GM18907 (cell line): ENCODE data around the gene FLT3.
"Not testable (repeated sequence)": the region's sequence is repeated elsewhere in the genome, so short reads cannot be mapped to it uniquely, and the experiment has no call there.

Experiments used
- ATAC-seq: cut with Tn5 transposase; IDR thresholded peaks from one replicate; pipeline ENCODE4 v1.9.1; 2021; ENCODE audit warnings: mild to moderate bottlenecking, moderate library complexity; ENCODE audit not compliant: unreplicated experiment

The FLT3 gene

GRCh38 chr13:28005016-28005415, 95.4 kb downstream of the FLT3 start:
- ATAC-seq, result not testable (repeated sequence)

DNA sequence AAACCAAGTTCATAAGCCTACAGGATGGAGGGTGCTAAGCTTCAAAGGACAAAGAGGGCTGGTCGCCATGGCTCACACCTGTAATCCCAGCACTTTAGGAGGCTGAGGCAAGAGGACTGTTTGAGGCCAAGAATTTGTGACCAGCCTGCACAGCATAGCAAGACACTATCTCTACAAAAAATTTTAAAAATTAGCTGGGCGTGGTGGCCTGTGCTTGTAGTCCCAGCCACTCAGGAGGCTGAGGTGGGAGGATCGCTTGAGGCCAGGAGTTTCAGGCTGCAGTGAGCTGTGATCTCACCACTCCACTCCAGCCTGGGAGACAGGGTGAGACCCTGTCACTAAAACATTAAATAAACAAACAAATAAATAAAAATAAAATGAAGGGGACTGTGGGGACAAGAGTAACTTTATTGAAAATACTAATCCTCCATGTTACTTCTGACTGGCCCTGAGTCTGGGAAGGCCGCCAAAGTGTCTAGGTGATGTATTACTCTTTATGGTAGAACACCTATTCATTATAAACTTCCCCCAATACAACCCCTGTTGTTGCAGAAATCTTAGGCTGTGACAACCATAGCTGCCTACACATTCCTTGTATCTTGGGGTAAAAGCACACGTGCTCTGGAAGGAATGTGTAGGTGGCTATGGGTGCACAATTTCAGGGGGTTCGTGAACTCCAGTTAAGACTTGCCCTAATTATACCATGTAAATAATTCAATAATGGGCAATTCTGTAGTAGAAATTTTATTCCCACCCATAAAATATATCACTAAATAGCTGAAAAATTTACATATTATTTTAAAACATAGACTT, 97.3 kb downstream of the FLT3 start:
- no peak for ATAC-seq

DNA sequence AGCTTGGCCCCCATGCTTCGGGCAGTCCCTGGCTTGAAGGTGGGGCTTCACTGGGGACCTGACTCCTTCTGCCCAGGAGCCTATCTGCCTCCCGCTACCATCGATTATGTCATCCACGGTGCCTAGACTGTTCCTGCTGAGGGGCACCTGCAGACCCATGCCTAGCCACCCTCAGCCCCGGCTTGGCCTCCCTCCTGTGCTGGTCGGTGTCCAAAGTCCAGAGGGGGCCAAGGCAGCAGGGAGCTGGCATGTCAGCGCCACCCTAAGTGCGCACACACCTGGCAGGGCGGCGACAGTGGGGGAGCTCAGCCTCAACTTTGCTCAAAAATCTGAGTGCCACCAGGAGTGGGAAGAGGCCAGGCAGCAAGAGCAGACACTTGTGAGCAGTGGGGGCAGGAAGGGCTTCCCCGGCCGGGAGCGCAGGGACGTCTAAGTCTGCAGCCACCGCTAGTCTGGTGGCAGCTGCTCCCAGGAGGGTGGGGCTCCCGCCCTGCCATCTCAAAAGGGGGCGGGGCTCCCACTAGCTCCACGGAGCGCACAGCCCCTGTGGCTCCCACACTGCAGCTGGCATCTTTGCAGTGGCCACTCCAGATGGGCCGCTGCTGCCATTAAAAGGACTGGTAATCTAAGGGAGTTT, 98.4 kb downstream of the FLT3 start:
- ATAC-seq, result no peak

GRCh38 chr13:28001049-28001448, 99.3 kb downstream of the FLT3 start:
- no peak for ATAC-seq

DNA sequence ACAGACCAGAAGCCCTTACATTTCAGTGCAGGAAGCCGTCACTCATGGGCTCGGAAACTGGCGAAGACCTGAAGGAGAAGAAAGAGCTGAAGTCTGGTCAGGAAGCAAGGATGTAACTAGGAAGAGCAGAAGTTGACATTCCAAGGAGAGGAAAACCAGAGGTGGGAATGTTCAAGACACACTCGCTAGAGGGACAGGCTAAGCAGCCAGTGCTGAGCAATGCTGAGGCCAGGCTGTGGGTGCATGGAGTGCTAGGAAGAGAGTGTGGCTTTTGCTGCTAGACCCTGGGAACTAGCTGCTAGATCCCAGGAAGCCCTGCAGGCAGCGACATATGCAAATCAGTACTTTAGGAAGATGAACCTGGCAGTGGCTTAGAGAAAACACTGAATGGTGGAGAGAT, 99.8 kb downstream of the FLT3 start:
- no peak for ATAC-seq

DNA sequence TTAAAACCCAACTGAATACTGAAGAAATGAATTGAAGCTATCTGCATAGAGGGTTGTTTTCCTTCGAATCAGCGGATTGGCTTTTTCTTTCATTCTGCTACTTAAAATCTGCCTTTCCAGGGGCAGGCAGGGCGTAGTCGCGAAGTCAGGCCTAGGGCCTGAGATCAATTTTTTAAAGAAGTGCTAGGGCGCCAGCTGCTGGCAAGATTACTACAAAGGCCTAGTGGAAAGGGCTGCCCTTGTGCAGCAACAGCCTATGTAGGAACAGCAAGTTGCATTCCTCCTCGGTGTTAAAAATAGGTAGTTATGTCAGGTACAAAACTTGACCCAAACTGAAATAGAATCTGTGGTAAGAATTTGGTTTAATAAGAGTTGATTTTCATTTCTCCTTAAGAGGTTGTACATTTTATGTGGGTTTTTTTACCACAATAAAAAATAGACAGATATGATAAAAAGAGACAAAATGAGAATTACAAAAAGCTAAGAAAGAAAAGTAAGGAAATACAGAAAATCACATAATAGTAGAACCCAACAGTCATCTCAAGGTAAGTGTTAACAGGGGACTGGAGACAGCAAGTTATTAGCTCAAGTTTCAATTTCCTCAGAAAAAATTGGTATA, 102.4 kb downstream of the FLT3 start:
- ATAC-seq, result no peak

DNA sequence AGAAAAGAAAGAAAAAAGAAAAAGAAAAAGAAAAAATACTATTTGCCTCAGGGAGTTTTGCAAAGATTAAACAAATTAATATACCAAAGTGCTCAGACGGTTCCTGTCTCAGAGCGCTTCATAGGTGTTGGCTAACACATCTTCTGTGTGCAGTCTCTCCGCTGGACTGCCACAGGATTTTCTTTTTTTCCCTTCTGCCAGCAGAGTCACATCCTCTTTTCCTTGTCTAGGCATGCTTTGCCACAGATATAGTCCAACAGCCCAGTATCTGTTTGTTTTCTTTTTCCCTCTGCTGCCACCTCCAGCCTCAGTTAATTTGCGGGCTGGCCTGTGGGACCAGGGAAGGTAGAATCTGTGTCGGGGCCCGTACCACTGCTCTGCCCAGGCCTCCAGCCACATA, 108.5 kb downstream of the FLT3 start:
- no peak for ATAC-seq

DNA sequence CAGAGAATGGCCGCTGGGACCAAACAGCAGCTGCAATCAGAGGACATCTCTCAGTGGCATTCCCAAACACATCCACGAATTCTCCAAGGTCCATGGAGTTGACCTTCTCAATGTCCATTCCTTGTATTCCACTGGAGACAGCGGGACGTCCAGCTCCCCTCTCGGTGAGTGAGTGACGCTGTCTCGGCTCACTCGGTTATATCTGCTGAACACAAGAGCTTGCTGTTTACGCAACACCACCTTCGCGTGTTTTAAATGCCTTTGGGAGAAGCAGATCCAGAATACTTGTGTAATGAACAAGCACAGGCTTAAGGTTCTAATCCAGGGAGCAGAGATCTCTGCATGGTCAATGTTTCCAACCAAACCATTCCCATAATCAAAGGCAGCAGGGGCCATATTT, 111.9 kb downstream of the FLT3 start, which contains the start of gene URAD:
Gene URAD (minus strand): TSS at position 174 of the 400 bp plus-strand sequence. CDS start 56 bp downstream, at position 118.
- ATAC-seq, result no peak

- ATAC-seq, result no peak
Observed at GRCh38 chr13:27985600-27985999, 114.8 kb downstream of the FLT3 start.

DNA sequence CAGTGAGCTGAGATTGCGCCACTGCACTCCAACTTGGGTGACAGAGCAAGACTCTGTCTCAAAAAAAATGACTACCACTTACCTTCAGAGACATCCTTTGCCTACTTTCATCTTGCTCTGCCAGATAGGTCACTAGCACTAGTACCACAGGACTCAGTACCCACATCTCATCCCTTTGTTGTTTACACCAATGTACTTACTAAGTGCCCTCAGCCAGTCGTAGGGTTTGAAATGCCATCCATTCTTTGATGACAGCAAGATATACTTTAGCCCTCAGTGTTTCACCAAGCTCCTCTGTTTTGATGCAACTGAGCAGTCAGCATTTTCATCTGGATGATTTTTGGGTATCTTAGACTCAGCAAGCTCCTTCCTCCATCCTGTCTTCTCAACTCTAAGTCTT, 118.0 kb downstream of the FLT3 start:
- ATAC-seq, result no peak

DNA sequence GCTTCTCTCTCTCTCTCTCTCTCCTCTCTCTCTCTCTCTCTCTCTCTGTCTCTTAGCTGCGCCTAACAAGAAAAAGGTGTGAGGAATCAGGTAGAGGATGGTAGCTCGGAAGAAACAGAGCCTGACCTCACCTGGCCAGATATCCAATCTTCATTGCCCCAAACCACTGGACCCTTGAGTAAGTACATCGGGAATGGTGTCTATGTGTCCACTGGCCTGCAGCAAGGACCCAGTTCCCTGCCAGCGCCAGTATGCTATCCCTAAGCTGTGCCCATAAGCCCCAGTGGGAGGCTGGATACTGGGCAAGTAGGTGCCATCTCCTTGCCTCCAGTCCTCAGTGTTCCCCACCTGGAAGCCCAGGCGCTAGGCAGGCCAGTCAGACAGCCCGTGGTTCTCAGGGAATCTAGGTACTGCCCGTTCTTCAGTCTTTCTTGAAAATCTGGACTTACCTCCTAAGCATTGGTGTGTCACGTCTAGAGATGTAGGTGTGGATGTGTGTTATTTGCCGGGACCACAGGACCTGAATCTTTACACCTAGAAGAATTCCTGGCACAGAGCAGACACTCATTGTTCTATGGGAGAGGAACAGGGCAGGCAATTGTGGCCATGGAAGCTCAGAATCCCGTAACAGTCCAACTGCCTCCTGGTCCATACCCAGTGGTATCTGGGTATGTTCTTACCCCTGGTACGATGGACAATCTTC, 119.2 kb downstream of the FLT3 start:
- no peak for ATAC-seq

DNA sequence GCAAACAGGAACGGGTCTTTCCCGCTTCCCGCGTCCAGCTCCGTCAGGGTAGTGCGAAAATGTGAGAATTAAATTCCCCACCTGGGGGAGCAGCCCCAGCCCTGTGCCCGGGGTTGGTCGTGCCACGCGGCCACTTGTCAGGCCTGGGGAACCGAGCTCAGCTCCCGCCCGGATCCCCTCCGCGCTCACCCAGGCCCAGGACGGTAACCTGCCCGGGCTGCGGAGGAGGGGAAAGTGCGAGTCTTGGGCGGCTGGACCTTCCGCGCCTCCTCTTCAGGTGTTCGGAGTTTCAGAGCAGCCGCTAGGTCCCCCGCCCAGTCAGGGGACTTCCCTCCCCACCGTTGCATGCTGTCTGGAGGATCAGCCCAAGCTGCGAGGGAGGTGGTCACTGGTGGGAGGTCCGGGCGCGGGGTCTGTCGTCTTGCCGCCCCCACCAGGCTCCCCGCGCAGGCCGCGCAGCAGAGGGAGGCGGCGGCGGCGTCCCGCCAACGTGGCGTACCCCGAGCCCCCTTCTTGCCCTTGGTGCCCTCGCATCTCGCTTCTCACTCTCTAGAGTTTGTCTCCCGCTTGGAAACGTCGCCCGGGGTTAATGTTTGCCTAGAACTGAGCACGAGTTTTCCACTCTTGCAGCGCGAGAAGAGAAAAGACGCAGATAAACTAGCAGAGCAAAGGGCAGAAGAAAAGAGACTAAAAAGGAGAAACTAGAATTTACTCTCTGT, 119.9 kb downstream of the FLT3 start:
- no peak for ATAC-seq

- no peak for ATAC-seq
Observed at GRCh38 chr13:27979765-27980279, 120.6 kb downstream of the FLT3 start.

- ATAC-seq, result no peak
Observed at GRCh38 chr13:27979001-27979643, 121.3 kb downstream of the FLT3 start.

- no peak for ATAC-seq
Observed at GRCh38 chr13:27978301-27978968, 121.9 kb downstream of the FLT3 start.

DNA sequence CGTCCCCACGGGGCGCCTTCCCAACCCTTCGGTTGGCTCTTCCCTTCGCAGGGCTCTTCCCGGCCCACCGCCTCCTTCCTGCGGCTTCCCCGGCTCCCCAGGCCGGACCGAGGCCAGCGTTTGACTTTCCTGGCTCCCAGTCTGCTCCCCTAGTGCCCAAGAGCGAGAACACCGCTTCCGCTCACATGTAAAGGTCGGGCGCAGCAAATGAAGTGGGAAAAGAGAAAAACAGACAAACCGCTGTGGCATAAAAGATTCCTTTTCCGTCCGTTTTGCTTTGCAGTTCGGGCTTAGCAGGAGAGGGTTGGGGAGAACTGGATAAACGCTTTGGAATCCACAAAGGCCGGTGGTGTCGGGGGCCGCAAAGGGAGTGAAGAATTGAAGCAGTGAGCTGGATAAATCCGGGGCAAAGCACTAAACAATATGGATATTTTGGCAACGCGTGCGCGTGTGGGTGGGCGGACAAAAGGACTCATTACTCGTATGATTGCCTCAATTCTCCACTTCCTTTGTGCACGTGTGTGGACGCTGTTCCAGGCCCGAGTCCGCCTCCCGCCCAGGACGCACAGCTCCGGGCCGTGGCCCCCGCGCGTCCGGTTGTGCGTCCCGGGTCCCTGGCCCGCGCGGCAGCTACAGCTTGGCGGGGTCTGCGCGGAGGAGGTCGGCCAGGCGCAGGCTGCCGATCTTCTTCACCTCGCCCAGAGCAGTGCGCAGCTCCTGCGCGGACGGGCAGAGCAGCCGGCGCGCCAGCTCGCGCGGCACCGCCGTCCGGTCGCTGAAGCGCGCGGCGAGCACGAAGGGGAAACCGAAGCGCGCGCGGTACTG, 122.7 kb downstream of the FLT3 start:
- no peak for ATAC-seq

DNA sequence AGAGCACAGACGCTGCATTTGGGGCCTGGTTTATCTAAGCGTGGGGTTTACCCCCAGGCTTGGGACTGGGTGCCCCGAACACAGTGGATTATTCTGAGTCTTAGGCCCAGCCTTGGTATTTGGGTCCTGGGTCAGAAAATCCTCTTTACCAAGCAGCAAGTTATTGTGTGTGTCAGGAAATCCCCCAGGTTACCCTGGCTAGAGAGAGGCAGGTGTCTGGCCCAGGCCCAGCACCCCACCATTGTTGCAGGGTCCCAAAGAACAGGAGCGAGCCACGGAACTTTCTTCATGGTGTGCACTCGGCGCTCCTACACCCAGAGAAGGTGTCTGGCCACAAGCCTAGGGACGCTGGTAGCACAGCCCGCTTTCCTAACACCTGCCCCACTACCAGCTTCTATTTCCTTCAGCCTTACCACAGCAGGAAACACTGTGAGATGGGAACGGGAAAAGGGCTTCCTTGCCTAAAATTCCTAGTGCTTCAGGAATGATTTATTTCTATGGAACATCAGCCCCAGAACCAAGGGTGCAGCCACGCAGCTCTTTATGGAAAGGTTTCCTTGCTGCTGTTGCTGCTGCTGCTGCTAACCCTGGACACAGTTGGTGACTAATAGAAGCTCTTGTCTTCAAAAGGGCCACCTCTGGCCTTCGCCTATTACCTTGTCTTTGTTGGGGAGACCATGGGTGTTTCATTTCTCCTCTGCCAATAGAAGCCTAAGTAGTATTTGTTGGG, 123.8 kb downstream of the FLT3 start:
- no peak for ATAC-seq
